Neural progenitor cell (in vitro differentiated cells): Measurements from ENCODE around the gene MUC5AC. TPM values are rescaled to one million over a fixed set of nuclear protein-coding genes. Genes with fewer than 3 reads are reported as not detected.

ENCODE experiments used
- DNase-seq: peaks from one replicate; pipeline ENCODE4 v3.0.0-alpha.2; 2016; ENCODE audit warnings: low spot score
- H2AFZ ChIP-seq: fragments of 200-600 bp; sonication (generic); replicated peaks from 2 replicates; pipeline ENCODE4 v1.6.1; 2016; ENCODE audit warnings: antibody characterized with exemption
- H3F3A ChIP-seq: fragments of 200-600 bp; sonication (generic); 2 replicates; pipeline ENCODE4 v1.6.1; 2016; ENCODE audit warnings: antibody characterized with exemption, low read depth
- H3K27ac ChIP-seq: fragments of 200-600 bp; sonication (generic); 2 replicates; pipeline ENCODE4 v1.5.1; 2016; ENCODE audit warnings: mild to moderate bottlenecking
- H3K27me3 ChIP-seq: fragments of 200-600 bp; sonication (generic); 2 replicates; pipeline ENCODE4 v1.6.1; 2016; ENCODE audit warnings: mild to moderate bottlenecking, moderate library complexity
- H3K36me3 ChIP-seq: fragments of 200-600 bp; sonication (generic); 2 replicates; pipeline ENCODE4 v1.5.1; 2016
- H3K4me1 ChIP-seq: fragments of 200-600 bp; sonication (generic); 2 replicates; pipeline ENCODE4 v1.6.1; 2016; ENCODE audit warnings: mixed run types
- H3K4me2 ChIP-seq: fragments of 200-600 bp; sonication (generic); 2 replicates; pipeline ENCODE4 v1.6.1; 2016
- H3K4me3 ChIP-seq: fragments of 200-600 bp; sonication (generic); 2 replicates; pipeline ENCODE4 v1.5.1; 2016
- H3K79me2 ChIP-seq: fragments of 200-600 bp; sonication (generic); 2 replicates; pipeline ENCODE4 v1.6.1; 2016; ENCODE audit warnings: low read depth
- H3K9ac ChIP-seq: fragments of 200-600 bp; sonication (generic); 2 replicates; pipeline ENCODE4 v1.6.1; 2016
- H3K9me3 ChIP-seq: fragments of 200-600 bp; sonication (generic); 2 replicates; pipeline ENCODE4 v1.5.1; 2016; ENCODE audit warnings: low read depth
- H4K20me1 ChIP-seq: fragments of 200-600 bp; sonication (generic); 2 replicates; pipeline ENCODE4 v1.6.1; 2016; ENCODE audit warnings: low read depth
- H3K27ac Mint-ChIP-seq: 3 replicates; pipeline ENCODE4 v1.8.0; 2021; ENCODE audit warnings: mixed read lengths
- H3K27me3 Mint-ChIP-seq: 2 replicates; pipeline ENCODE4 v1.8.0; 2022; ENCODE audit warnings: low read depth, mild to moderate bottlenecking, inconsistent platforms, moderate library complexity, mixed read lengths; ENCODE audit not compliant: insufficient read depth
- H3K36me3 Mint-ChIP-seq: 3 replicates; pipeline ENCODE4 v1.8.0; 2021; ENCODE audit warnings: mixed read lengths
- H3K4me1 Mint-ChIP-seq: 3 replicates; pipeline ENCODE4 v1.8.0; 2021; ENCODE audit warnings: mixed read lengths
- H3K4me3 Mint-ChIP-seq: 3 replicates; pipeline ENCODE4 v1.8.0; 2021; ENCODE audit warnings: mild to moderate bottlenecking, moderate library complexity, mixed read lengths
- H3K9me3 Mint-ChIP-seq: 3 replicates; pipeline ENCODE4 v1.8.0; 2020; ENCODE audit warnings: mixed read lengths
- EZH2 ChIP-seq: fragments of 200-600 bp; sonication (generic); IDR thresholded peaks from 2 replicates; pipeline ENCODE4 v1.6.1; 2017; ENCODE audit warnings: antibody characterized with exemption, mild to moderate bottlenecking, moderate library complexity
- EZH2phosphoT487 ChIP-seq: fragments of 200-600 bp; sonication (generic); IDR thresholded peaks from 2 replicates; pipeline ENCODE4 v1.6.1; 2017; ENCODE audit warnings: antibody characterized with exemption
- total RNA-seq: library from RNA; depleted of rRNA; stranded (reverse); fragments of >200 nt; gene quantifications from 2 replicates; pipeline ENCODE4 v1.2.3, GENCODE V29; 2015; ENCODE audit warnings: low replicate concordance
- TF ChIP-seq, protein P1 (sequence below): fragments of 200-600 bp; sonication (generic); IDR thresholded peaks from 2 replicates; pipeline ENCODE4 v1.5.1; 2017; ENCODE audit warnings: antibody characterized with exemption, mild to moderate bottlenecking

MUC5AC gene
- total RNA-seq, 1 donor from 2014 or later, result not detected

DNA sequence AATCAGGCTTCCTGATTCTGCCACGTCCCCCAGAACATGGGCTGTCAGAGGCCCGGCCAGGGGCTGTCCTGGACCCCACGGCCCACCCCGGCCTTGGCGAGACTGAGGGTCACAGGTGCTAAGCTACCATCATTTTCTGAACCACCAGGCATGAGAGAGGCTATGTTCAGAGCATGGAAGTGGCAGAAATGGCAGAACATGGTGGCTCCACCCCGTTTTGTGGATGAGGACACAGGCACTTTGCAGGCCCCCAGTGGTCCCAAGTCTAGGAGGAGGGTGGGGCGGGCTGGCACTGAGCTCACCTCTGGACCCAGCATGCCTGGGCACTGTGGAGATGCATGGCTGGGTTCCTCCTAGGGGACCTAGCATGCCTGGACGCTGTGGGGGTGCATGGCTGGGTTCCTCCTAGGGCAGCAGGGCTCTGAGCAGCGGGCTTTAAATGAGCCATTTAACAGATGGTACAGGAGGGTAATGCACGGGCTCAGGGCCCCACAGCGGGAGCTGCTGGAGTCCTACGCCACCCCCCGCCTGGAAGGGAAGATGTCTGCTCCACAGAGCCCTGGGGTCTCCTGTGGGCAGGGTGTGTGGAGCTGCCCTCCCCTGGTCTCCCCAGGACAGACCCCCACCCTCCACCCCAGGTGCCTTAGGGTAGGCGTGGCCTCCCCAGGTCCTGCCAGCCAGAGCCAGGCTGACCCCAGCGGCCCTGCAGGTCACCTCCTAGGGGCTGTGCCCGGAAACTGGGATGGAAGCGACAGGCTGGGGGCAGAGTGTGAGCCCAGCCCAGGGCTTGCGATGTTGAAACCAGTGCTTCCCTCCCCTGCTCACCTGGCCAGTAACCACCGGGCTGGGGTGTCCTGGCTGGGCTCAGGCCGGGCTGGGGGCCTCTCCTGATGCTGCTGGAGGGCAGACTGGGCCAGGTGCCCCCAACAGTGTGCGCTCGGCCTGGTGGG is 6.1 kb upstream of the MUC5AC start:
- Histone ChIP-seq H3K36me3 (no peaks in the 10 kb centered on the region), H3K4me2 (no peak overlapping the region), H3F3A (no peaks in the 10 kb centered on the region), H2AFZ (no peak overlapping the region), H3K27me3 (no peaks in the 10 kb centered on the region), H3K9ac (no peak overlapping the region), H3K4me3 (no peak overlapping the region), H3K9me3 (no peaks in the 10 kb centered on the region), H4K20me1 (no peaks in the 10 kb centered on the region), H3K79me2 (no peaks in the 10 kb centered on the region), H3K4me1 (no peaks in the 10 kb centered on the region), H3K27ac (no peak overlapping the region)
- peaks cover 4% of the 10 kb centered on the region for H3K4me1 Mint-ChIP-seq
- peaks cover 15% of the 10 kb centered on the region for H3K27me3 Mint-ChIP-seq
- H3K27ac Mint-ChIP-seq, result no peak overlapping the region
- peaks cover 7% of the 10 kb centered on the region for H3K9me3 Mint-ChIP-seq
- DNase-seq, result no peak
- TF ChIP-seq, protein P1, sequence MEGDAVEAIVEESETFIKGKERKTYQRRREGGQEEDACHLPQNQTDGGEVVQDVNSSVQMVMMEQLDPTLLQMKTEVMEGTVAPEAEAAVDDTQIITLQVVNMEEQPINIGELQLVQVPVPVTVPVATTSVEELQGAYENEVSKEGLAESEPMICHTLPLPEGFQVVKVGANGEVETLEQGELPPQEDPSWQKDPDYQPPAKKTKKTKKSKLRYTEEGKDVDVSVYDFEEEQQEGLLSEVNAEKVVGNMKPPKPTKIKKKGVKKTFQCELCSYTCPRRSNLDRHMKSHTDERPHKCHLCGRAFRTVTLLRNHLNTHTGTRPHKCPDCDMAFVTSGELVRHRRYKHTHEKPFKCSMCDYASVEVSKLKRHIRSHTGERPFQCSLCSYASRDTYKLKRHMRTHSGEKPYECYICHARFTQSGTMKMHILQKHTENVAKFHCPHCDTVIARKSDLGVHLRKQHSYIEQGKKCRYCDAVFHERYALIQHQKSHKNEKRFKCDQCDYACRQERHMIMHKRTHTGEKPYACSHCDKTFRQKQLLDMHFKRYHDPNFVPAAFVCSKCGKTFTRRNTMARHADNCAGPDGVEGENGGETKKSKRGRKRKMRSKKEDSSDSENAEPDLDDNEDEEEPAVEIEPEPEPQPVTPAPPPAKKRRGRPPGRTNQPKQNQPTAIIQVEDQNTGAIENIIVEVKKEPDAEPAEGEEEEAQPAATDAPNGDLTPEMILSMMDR, result no peak
- no peak for TF ChIP-seq EZH2
- no peak for TF ChIP-seq EZH2phosphoT487
- H3K36me3 Mint-ChIP-seq, result no peaks in the 10 kb centered on the region
- no peak overlapping the region for H3K4me3 Mint-ChIP-seq

DNA sequence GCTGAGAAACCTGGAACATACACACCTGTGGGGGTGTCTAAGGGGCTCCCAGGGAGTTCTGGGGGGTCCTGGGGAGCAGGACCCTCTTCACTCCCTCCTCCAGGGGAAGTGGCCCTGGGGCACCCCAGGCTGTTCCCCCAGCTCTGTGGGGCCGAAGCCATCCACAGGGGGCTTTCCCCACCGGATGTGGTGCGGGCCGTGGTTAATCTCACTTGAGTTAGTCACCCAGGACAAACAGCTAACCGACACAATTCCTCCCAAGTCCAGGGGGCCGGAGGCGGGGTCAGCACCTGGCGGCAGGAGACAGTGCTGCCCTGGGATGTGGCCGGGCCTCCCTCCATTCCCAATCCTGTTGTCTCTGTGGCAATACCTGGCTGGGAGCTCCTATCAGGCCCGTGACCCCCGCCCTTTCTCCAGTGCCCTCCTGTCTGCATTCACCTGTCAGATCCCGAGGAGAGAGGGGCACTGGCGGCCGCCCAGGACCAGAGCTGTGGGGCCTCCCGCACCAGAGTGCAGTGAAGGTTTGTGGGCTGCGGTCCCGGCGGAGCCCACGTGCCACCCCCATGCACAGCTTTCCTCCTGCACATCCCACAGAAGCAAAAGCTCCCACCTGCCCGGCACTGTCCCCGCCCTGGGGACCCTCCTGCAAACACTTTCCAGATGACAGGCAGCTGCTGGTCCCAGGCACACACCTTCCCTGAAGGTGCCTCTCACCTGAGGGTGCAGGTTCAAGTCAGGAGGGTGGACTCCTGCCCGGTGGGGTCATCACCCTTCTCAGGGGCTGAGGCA is 5.2 kb upstream of the MUC5AC start:
- Mint-ChIP-seq H3K4me3 (no peak overlapping the region), H3K27ac (no peak overlapping the region), H3K9me3 (peaks cover 3% of the 10 kb centered on the region), H3K4me1 (peaks cover 4% of the 10 kb centered on the region), H3K27me3 (peaks cover 12% of the 10 kb centered on the region), H3K36me3 (no peaks in the 10 kb centered on the region)
- no peak for DNase-seq
- H3K4me3 ChIP-seq, result no peak overlapping the region
- no peaks in the 10 kb centered on the region for H4K20me1 ChIP-seq
- H3K9ac ChIP-seq, result no peak overlapping the region
- H3K9me3 ChIP-seq, result no peaks in the 10 kb centered on the region
- H3K27ac ChIP-seq, result no peak overlapping the region
- H3K4me2 ChIP-seq, result no peak overlapping the region
- H3F3A ChIP-seq, result no peaks in the 10 kb centered on the region
- TF ChIP-seq EZH2phosphoT487, result no peak
- TF ChIP-seq EZH2, result no peak
- TF ChIP-seq, protein P1, result no peak
- no peak overlapping the region for H2AFZ ChIP-seq
- H3K36me3 ChIP-seq, result no peaks in the 10 kb centered on the region
- H3K79me2 ChIP-seq, result no peaks in the 10 kb centered on the region
- no peaks in the 10 kb centered on the region for H3K27me3 ChIP-seq
- no peaks in the 10 kb centered on the region for H3K4me1 ChIP-seq

DNA sequence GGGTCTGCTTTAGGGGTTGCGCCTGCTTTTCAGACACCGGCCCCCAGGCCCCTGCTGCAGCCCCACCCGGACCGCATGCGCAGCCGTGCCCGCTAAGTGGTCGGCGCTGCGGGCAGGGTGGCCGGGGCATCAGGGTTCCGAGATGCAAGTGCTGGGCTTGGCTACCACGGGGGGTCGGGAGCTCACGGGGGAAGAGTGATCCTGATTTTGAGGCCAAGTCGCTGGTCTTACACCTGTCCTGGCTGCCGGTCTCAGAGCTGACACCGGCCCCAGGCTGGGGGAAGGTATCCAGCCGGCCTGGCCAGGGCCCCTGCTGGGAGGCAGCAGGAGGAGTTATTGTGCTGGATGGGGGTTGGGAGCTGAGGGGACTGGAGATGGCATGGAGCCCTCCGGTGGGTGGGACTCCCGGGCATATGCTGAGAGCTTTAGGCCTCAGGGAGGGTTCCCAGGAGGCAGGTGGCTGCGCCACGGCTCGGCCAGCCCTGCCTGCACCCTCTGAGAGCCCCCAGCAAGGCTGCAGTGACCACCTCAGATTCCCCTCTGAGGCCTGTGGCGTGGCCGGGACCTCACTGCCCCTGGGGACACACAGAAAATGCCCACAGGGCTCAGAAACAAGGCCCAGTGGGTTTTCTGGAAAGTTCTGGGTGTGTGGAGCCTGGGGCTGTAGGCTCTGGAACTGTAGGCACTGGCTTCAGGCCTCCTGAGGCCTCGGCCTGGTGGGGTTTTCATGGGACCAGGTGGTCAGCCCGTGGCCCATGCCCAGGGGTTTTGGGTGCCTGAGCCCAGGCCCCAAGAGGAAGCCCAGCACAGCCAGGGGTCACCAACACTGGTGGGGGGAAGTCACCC is 4.4 kb upstream of the MUC5AC start:
- no peaks in the 10 kb centered on the region for H3K36me3 ChIP-seq
- peaks cover 4% of the 10 kb centered on the region for H3K27me3 Mint-ChIP-seq
- H3K27me3 ChIP-seq, result no peaks in the 10 kb centered on the region
- H3K36me3 Mint-ChIP-seq, result no peaks in the 10 kb centered on the region
- no peaks in the 10 kb centered on the region for H3K9me3 Mint-ChIP-seq
- no peak overlapping the region for H3K4me2 ChIP-seq
- H2AFZ ChIP-seq, result no peak overlapping the region
- H3K4me1 Mint-ChIP-seq, result peaks cover 4% of the 10 kb centered on the region
- no peaks in the 10 kb centered on the region for H3K9me3 ChIP-seq
- H3K79me2 ChIP-seq, result no peaks in the 10 kb centered on the region
- H3F3A ChIP-seq, result no peaks in the 10 kb centered on the region
- H3K9ac ChIP-seq, result no peak overlapping the region
- TF ChIP-seq, protein P1, result no peak
- H4K20me1 ChIP-seq, result no peaks in the 10 kb centered on the region
- no peak overlapping the region for H3K4me3 Mint-ChIP-seq
- no peaks in the 10 kb centered on the region for H3K4me1 ChIP-seq
- DNase-seq, result no peak
- no peak overlapping the region for H3K4me3 ChIP-seq
- no peak overlapping the region for H3K27ac Mint-ChIP-seq
- no peak overlapping the region for H3K27ac ChIP-seq
